ENCODE measurements around the gene ZDHHC24.
"Not testable (repeated sequence)": the region's sequence is repeated elsewhere in the genome, so short reads cannot be mapped to it uniquely, and the experiment has no call there.

- TF ChIP-seq CTCF (IDR thresholded peaks at IDR 0.05); POLR2AphosphoS5 (IDR thresholded peaks at IDR 0.05; ENCODE audit: low read depth, low read length): not testable (repeated sequence)
Measured at GRCh38 chr11:66544952-66545351, 896 bp downstream of the ZDHHC24 start.

All from Panc1 (cell line).